Measurements from ENCODE around the gene SRP9. TPM values are rescaled to one million over a fixed set of nuclear protein-coding genes. Genes with fewer than 3 reads are reported as not detected.

The SRP9 gene
- total RNA-seq, 1 donor from 2014 or later = 226 TPM

DNA sequence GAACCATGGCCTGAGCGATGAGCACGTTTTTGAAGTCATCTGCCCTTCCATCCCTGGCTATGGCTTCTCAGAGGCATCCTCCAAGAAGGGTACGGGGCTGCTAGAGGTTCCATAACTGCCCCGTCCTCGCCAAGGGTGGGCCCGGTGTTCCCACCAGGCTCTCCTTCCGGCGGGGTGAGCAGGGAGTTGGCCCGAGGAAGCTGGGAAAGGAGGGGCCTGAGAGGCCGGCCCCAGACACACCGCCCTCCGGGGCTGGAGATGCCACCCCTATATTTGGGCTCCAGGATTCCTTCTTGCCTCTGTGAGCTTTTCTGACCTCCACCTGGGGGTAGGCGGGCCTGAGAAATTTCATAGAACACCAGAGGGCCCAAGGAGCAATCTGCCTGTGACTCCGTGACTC, 61.2 kb downstream of the SRP9 start:
- no peak for DNase-seq (ENCODE audit: low spot score)

Other genes starting within 250 kb of the SRP9 start
- gene ENAH, start 124.7 kb upstream of the SRP9 start, total RNA-seq (ENCODE audit: insufficient read depth, low replicate concordance) = 279 TPM
- 16.9 TPM for gene EPHX1, start 32.3 kb downstream of the SRP9 start, total RNA-seq (ENCODE audit: insufficient read depth, low replicate concordance)
- gene TMEM63A, start 104.6 kb downstream of the SRP9 start, total RNA-seq (ENCODE audit: insufficient read depth, low replicate concordance) = 15.9 TPM
- 2.4 TPM for gene LEFTY1, start 111.3 kb downstream of the SRP9 start, total RNA-seq (ENCODE audit: insufficient read depth, low replicate concordance)
- gene PYCR2, start 146.4 kb downstream of the SRP9 start, total RNA-seq (ENCODE audit: insufficient read depth, low replicate concordance) = 23.1 TPM
- gene LEFTY2, start 163.4 kb downstream of the SRP9 start, total RNA-seq (ENCODE audit: insufficient read depth, low replicate concordance) = 144 TPM
- gene SDE2, start 221.5 kb downstream of the SRP9 start, total RNA-seq (ENCODE audit: insufficient read depth, low replicate concordance) = 40.4 TPM